ENCODE results near the gene SDHB. TPM values are rescaled to one million over a fixed set of nuclear protein-coding genes. Genes with fewer than 3 reads are reported as not detected.

The SDHB gene
- total RNA-seq, 3 donors from 2014 or later = 145 to 177 (median 163) TPM

DNA sequence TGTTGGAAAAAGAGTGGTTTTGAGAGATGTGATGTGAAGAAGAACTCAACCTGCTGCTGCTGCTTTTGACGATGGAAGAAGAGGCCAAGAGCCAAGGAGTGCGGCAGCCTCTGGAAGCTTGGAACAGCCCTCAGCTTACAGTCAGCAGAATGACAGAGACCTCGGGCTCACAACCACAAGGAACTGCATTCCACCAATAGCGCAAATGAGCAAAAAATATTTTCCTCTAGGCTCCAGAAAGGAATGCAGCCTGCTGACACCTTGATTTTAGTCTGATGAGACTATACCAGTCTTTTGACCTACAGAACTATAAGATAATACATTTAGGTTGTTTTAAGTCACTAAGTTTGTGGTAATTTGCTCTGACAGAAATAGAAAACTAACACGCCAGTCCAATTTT is 10.2 kb downstream of the SDHB start:
- DNase-seq (no peak), ATAC-seq (no peak)
- Histone ChIP-seq H3K36me3 (ENCODE audit: low read depth) (peaks cover 19% of the 10 kb centered on the region), H3K4me1 (ENCODE audit: low read depth) (no peaks in the 10 kb centered on the region), H3K9me3 (no peaks in the 10 kb centered on the region), H3K4me3 (no peak overlapping the region)
- TF ChIP-seq, protein P1, sequence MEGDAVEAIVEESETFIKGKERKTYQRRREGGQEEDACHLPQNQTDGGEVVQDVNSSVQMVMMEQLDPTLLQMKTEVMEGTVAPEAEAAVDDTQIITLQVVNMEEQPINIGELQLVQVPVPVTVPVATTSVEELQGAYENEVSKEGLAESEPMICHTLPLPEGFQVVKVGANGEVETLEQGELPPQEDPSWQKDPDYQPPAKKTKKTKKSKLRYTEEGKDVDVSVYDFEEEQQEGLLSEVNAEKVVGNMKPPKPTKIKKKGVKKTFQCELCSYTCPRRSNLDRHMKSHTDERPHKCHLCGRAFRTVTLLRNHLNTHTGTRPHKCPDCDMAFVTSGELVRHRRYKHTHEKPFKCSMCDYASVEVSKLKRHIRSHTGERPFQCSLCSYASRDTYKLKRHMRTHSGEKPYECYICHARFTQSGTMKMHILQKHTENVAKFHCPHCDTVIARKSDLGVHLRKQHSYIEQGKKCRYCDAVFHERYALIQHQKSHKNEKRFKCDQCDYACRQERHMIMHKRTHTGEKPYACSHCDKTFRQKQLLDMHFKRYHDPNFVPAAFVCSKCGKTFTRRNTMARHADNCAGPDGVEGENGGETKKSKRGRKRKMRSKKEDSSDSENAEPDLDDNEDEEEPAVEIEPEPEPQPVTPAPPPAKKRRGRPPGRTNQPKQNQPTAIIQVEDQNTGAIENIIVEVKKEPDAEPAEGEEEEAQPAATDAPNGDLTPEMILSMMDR (IDR thresholded peaks at IDR 0.05) = no peak
- intact Hi-C loops (cut with DNase I, micrococcal nuclease) = loop anchor here in 1 of 2 donors (10.0 kb wide), 1 partner anchor 89 kb away; no protein-coding TSS in a partner anchor

DNA sequence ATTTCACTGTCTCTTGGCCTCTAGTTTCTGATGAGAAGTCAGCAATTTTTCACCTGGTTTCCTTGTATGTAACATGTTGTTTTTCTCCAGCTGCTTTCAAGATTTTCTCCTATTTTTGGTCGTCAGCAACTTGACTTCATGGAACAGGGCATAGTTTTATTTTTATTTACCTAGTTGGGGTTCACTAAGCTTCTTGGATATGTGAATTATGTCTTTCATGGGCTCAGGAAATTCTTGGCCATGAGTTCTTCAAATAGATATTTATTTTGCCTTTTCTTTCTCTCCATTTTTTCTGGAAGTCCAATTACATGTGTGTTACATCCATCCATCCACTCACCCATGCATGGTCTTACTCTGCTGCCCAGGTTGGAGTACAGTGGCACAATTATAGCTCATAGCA is 13.7 kb downstream of the SDHB start:
- TF ChIP-seq, protein P1 (IDR thresholded peaks at IDR 0.05) = no peak
- DNase-seq (no peak), ATAC-seq (no peak)
- Histone ChIP-seq H3K4me3 (no peak overlapping the region), H3K4me1 (ENCODE audit: low read depth) (no peaks in the 10 kb centered on the region), H3K36me3 (ENCODE audit: low read depth) (peaks cover 19% of the 10 kb centered on the region), H3K9me3 (no peaks in the 10 kb centered on the region)
- intact Hi-C loops (cut with DNase I, micrococcal nuclease) = loop anchor here in 1 of 2 donors (10.0 kb wide), 1 partner anchor 85 kb away; no protein-coding TSS in a partner anchor

DNA sequence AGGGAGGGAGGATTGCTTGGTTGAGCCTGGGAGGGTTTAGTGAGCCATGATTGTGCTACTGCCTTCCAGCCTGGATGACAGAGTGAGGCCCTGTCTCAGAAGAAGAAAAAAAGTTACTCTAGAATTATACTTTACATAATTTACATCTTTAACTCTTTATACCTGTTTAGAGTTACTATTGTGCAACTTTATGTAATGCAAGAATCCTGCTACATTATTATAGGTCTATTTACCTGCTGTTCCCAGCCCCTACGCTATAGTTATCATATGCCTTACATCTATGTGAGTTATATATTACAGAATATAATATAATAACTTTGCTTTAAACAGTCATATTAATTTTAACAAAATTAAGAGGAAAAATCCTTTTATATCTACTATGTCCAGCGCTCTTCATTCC is 14.3 kb downstream of the SDHB start:
- Histone ChIP-seq H3K4me1 (ENCODE audit: low read depth) (no peaks in the 10 kb centered on the region), H3K36me3 (ENCODE audit: low read depth) (peaks cover 19% of the 10 kb centered on the region), H3K4me3 (no peak overlapping the region), H3K9me3 (no peaks in the 10 kb centered on the region)
- DNase-seq (no peak), ATAC-seq (no peak)
- TF ChIP-seq, protein P1 (IDR thresholded peaks at IDR 0.05) = no peak
- intact Hi-C loops (cut with DNase I, micrococcal nuclease) = no loop called here

DNA sequence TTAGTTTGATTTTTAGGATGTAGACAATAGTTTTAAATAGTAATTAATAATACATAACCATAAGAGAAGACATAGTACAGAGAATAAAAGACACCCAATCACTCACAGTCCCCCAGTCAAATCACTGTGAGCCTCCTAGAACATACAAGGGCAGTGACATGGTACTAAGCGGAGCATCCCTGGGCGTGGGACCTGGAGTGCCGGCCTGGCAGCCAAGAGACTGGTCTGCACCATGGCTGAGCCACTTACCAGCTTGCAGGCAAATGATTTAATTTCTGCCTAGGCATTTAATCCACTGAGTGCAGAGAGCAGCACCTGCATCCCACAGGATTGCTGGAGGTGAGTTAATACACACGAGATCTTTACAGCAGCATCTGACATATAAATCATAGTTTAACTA is 20.4 kb downstream of the SDHB start:
- DNase-seq = no peak
- TF ChIP-seq, protein P1 (IDR thresholded peaks at IDR 0.05) = no peak
- Histone ChIP-seq H3K4me1 (ENCODE audit: low read depth) (no peaks in the 10 kb centered on the region), H3K4me3 (no peak overlapping the region), H3K36me3 (ENCODE audit: low read depth) (peaks cover 13% of the 10 kb centered on the region), H3K9me3 (no peaks in the 10 kb centered on the region)
- ATAC-seq = no peak
- intact Hi-C loops (cut with DNase I, micrococcal nuclease) = no loop called here

DNA sequence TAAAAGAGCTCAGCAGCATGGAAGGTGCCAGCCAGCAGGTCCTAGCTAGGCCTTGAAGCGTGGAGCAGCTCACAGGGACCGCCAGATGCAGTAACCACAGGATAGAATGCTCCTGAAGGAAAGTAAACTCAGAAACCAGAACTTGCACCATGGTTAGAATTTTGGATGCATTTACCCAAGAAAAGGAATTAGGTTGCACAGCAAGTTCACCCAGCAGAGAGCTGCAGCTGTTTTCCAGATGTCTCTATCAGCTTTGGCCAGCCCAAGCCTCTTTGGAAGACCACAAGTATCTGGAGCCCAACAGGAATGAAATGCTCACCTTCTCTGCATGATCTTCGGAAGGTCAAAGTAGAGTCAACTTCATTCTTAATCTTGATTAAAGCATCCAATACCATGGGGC is 21.1 kb downstream of the SDHB start:
- H3K36me3 ChIP-seq (ENCODE audit: low read depth) = peaks cover 13% of the 10 kb centered on the region
- no peak overlapping the region for H3K4me3 ChIP-seq
- no peaks in the 10 kb centered on the region for H3K4me1 ChIP-seq (ENCODE audit: low read depth)
- DNase-seq (no peak), ATAC-seq (no peak)
- intact Hi-C loops (cut with DNase I, micrococcal nuclease) = no loop called here
- no peaks in the 10 kb centered on the region for H3K9me3 ChIP-seq
- TF ChIP-seq, protein P1 (IDR thresholded peaks at IDR 0.05) = no peak

DNA sequence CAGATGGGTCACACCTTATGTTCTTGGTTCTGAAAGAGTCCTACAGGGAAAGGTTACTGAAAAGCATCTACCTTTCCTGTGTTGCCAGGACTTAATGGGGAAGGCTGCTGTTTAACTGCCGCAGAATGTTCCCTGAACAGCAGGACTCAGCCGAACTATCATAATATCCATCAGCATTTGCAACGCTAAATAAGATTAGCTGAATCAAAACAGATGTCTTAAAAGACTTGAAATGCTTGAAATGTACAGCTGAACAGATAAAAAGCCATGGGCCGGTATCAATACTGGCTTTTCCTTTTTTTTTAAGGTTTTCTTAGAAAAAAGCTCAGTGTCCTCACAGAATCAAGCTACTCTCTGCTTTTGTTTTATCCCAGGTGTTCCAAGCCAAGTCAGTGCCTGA is 22.4 kb downstream of the SDHB start:
- intact Hi-C loops (cut with DNase I, micrococcal nuclease) = no loop called here
- Histone ChIP-seq H3K4me1 (ENCODE audit: low read depth) (no peaks in the 10 kb centered on the region), H3K4me3 (no peak overlapping the region), H3K36me3 (ENCODE audit: low read depth) (peaks cover 13% of the 10 kb centered on the region), H3K9me3 (no peaks in the 10 kb centered on the region)
- TF ChIP-seq, protein P1 (IDR thresholded peaks at IDR 0.05) = no peak
- no peak for DNase-seq
- no peak for ATAC-seq

Data from mucosa of descending colon (tissue), 3 donors.